ENCODE data around the gene CDK7. TPM values are rescaled to one million over a fixed set of nuclear protein-coding genes. Genes with fewer than 3 reads are reported as not detected.

Gene CDK7
- total RNA-seq, 4 donors from 2014 or later = 12.1 to 19.3 (median 15.5) TPM

GRCh38 chr5:69292306-69292705 is 57.6 kb downstream of the CDK7 start:
- ATAC-seq (ENCODE audit: low FRiP score) = no peak
- TF ChIP-seq CTCF (IDR thresholded peaks at IDR 0.05) = no peak

GRCh38 chr5:69293882-69294281 is 59.2 kb downstream of the CDK7 start:
- DNase-seq (ENCODE audit: low spot score) (no peak), ATAC-seq (ENCODE audit: low FRiP score) (no peak)
- no peak for TF ChIP-seq CTCF (IDR thresholded peaks at IDR 0.05)

More at GRCh38 chr5:69292306-69292705, 57.6 kb downstream of the CDK7 start:
- DNase-seq (ENCODE audit: low spot score) = no peak

GRCh38 chr5:69295088-69295754 is 60.5 kb downstream of the CDK7 start:
- no peak for ATAC-seq (ENCODE audit: low FRiP score)
- no peak for TF ChIP-seq CTCF (IDR thresholded peaks at IDR 0.05)
- DNase-seq (ENCODE audit: low spot score) = no peak

GRCh38 chr5:69299625-69300024 is 64.9 kb downstream of the CDK7 start:
- no peak for TF ChIP-seq CTCF (IDR thresholded peaks at IDR 0.05)
- no peak for ATAC-seq (ENCODE audit: low FRiP score)
- DNase-seq (ENCODE audit: low spot score) = no peak

- DNase-seq (ENCODE audit: low spot score) = no peak
- TF ChIP-seq CTCF (IDR thresholded peaks at IDR 0.05) = no peak
- ATAC-seq (ENCODE audit: low FRiP score) = no peak
These were observed 66.0 kb downstream of the CDK7 start for GRCh38 chr5:69300537-69301203.

- no peak for DNase-seq (ENCODE audit: low spot score)
- ATAC-seq (ENCODE audit: low FRiP score) = no peak
- TF ChIP-seq CTCF (IDR thresholded peaks at IDR 0.05) = no peak
These were observed 70.8 kb downstream of the CDK7 start for GRCh38 chr5:69305512-69305911.

- no peak for ATAC-seq (ENCODE audit: low FRiP score)
- TF ChIP-seq CTCF (IDR thresholded peaks at IDR 0.05) = no peak
- no peak for DNase-seq (ENCODE audit: low spot score)
These were observed 73.4 kb downstream of the CDK7 start for GRCh38 chr5:69308046-69308553.
